Central memory CD4-positive, alpha-beta T cell (primary cell): Measurements from ENCODE around the gene NNMT.

ENCODE experiments used
- DNase-seq: peaks from one replicate; pipeline ENCODE4 v3.0.0; 2022

The NNMT gene

GRCh38 chr11:114263513-114264170 is 32.6 kb upstream of the NNMT start:
- DNase-seq = no peak

GRCh38 chr11:114264381-114264780 is 31.8 kb upstream of the NNMT start:
- DNase-seq = no peak

- no peak for DNase-seq
These were observed 30.9 kb upstream of the NNMT start for GRCh38 chr11:114265122-114265878.

- DNase-seq = no peak
These were observed 26.7 kb upstream of the NNMT start for GRCh38 chr11:114269498-114269897.

GRCh38 chr11:114270531-114271270 is 25.5 kb upstream of the NNMT start:
- no peak for DNase-seq

GRCh38 chr11:114271316-114271715 is 24.9 kb upstream of the NNMT start:
- DNase-seq = no peak

- no peak for DNase-seq
These were observed 23.9 kb upstream of the NNMT start for GRCh38 chr11:114272311-114272710.

- DNase-seq = no peak
These were observed 23.1 kb upstream of the NNMT start for GRCh38 chr11:114273071-114273470.

- no peak for DNase-seq
These were observed 22.1 kb upstream of the NNMT start for GRCh38 chr11:114273890-114274635.

GRCh38 chr11:114274637-114275036 is 21.6 kb upstream of the NNMT start:
- no peak for DNase-seq

GRCh38 chr11:114275280-114275679 is 20.9 kb upstream of the NNMT start:
- no peak for DNase-seq

GRCh38 chr11:114276077-114276476 is 20.1 kb upstream of the NNMT start:
- DNase-seq = no peak

GRCh38 chr11:114277637-114278341 is 18.4 kb upstream of the NNMT start:
- DNase-seq = no peak

GRCh38 chr11:114278342-114279065 is 17.7 kb upstream of the NNMT start:
- DNase-seq = no peak

- DNase-seq = no peak
These were observed 16.2 kb upstream of the NNMT start for GRCh38 chr11:114279792-114280546.

GRCh38 chr11:114280696-114281095 is 15.5 kb upstream of the NNMT start:
- DNase-seq = no peak

- no peak for DNase-seq
These were observed 14.7 kb upstream of the NNMT start for GRCh38 chr11:114281388-114281956.

- DNase-seq = no peak
These were observed 13.7 kb upstream of the NNMT start for GRCh38 chr11:114282488-114282887.

GRCh38 chr11:114283422-114283821 is 12.8 kb upstream of the NNMT start:
- DNase-seq = no peak

- DNase-seq = no peak
These were observed 12.2 kb upstream of the NNMT start for GRCh38 chr11:114284021-114284420.

- DNase-seq = no peak
These were observed 11.3 kb upstream of the NNMT start for GRCh38 chr11:114284914-114285313.
